Stimulated activated CD8-positive, alpha-beta memory T cell treated with anti-CD3 and anti-CD28 coated beads, Interleukin-7, amount 100 ng/mL, for 24 hours (primary cell): Measurements from ENCODE around the gene USP35.
"Not testable (repeated sequence)": the region's sequence is repeated elsewhere in the genome, so short reads cannot be mapped to it uniquely, and the experiment has no call there.

Source experiments
- DNase-seq: peaks from one replicate; pipeline ENCODE4 v3.0.0-alpha.2; 2020; ENCODE audit warnings: low read depth

Gene USP35

GRCh38 chr11:78168539-78169477 is 19.9 kb upstream of the USP35 start:
- no peak for DNase-seq

DNA sequence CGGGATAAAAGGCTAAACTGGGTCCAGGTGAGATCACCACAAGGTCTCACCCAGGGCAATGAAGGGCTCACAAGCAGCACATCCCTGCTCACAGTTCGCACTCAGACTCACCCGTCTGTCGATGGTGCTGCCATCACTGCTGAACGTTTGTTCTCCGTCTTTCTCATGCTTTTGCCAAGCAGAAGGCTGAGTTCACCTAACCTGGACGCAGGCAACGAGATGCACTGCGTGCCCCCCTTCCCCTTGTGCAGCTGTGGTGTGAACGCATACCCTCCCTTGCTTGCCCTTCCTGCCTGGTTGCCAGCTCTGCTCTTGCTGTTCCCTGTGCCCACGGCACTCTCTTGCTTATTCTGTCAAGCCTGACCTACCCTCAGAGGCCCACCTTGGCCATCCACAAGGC is 18.3 kb upstream of the USP35 start:
- DNase-seq = no peak

GRCh38 chr11:78170874-78171549 is 17.7 kb upstream of the USP35 start:
- no peak for DNase-seq

- no peak for DNase-seq
These were observed 16.8 kb upstream of the USP35 start for GRCh38 chr11:78171951-78172350.

DNA sequence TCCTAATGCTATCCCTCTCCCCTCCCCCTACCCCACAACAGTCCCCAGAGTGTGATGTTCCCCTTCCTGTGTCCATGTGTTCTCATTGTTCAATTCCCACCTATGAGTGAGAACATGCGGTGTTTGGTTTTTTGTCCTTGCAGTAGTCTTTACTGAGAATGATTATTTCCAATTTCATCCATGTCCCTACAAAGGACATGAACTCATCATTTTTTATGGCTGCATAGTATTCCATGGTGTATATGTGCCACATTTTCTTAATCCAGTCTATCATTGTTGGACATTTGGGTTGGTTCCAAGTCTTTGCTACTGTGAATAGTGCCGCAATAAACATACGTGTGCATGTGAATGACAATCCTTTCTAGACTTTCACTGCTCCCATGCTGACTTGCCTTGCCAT is 12.9 kb upstream of the USP35 start:
- DNase-seq = not testable (repeated sequence)

- no peak for DNase-seq
These were observed 12.0 kb upstream of the USP35 start for GRCh38 chr11:78176605-78177141.

DNA sequence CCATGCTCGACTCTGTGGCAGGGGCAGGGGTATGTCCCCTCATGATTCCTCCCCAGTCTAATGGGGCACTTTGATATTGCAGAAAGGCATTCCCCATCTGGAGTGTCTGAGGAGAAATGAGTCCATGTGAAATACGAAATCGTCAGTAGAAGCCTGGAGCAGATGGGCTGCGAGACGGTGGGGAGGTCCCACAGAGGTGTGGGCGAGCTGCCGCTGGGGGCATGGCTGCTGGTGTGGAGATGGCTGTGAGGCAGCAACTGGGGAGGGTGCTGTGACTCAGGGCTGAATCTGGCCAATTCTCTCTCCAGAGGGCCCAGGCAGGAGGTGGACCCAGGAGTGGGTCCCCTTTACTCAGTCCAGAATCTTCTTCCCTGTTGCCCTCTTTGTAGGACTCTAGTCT is 11.5 kb upstream of the USP35 start:
- DNase-seq = no peak

- no peak for DNase-seq
These were observed 9.2 kb upstream of the USP35 start for GRCh38 chr11:78179459-78180071.

- DNase-seq = no peak
These were observed 8.0 kb upstream of the USP35 start for GRCh38 chr11:78180751-78181150.

- DNase-seq = no peak
These were observed 7.5 kb upstream of the USP35 start for GRCh38 chr11:78181185-78181584.

DNA sequence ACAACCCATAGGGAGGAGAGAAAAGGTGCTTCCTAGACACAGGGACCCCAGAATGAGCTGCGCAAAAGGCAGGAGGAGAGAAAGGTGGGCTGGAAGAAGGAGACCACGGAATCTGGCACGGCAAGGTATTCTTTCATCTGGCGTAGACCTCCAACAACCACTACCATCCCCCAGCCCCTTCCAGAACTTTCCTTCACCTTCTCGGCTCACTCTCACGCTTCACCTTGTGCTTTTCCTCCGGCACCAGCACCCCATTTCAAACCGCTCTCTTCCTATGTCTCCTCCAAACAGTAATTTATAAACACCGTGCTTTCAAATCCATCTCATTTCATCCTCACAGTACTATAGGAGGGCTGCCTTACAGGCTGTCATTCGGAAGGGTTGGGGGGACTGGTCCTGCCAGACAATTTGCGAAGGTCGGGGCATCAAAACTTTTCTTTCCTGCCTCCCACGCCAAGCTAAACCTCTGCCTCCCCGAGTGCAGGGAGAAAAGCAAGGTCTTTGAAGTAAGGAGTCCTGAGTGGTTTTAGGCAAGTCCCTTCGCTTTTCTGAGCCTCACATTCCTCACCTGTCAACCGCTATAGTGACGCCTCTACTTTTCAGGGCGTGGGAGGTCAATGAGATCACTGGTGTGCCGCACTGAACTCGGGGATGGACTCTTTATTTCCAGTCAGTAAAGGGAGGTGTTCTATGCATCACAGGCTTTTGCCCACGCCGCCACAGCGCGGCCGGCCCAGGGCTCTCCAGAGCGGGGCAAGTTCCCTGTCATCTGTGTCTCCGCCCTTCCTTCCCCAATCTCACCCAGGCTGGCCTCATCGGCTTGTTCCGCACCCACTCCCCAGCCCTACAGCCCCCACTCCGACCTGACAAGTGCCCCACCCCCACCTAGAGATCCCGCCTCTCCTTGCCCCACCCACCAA is 1.1 kb upstream of the USP35 start:
- peak; percentile 53 for DNase-seq

DNA sequence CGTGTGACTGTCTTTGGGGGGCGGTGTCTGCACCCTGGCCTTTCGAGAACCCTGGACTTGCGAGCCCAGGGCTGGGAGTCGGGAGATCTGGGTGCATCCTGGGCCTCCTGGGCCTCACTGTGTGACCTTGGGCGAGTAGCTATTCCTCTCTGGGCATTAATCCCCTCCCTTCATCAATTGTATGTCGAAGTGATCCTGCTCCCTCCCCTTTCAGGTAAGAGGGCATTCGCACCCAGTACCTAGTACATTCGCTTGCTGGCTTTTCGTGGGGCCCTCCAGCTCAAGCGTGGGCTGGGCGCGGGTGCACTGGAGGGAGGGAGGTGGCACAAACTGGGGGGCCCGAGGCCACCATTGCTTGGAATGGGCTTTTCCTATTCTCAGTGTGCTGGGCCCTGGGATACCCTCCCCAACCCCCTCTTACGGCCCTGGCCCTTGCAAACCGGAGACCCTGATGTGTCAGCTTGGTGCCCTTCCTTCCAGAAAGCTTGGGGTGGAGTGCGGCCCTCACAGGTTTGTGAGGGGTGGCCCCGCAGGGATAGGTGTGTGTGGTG is 530 bp downstream of the USP35 start:
- no peak for DNase-seq

DNA sequence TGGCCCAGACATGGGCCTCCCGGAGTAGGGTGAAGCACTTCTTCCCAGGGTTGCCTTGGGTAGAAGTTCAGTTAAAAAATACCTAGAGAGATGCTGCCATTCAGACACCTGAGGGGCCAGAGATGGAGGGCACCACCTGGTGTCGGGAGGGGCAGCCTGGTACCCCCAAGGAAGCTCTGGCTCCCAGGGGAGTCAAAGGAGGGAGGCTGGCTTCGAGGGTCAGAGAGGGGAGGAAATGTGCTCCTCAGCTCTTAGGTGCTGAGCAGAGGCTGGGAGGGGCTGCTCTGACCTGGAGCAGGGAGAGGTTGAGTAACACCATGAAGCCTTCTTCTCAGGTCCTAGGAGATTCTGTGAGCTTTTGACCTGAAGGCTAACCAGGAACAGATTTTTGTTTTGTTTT is 1.1 kb downstream of the USP35 start:
- DNase-seq = no peak

GRCh38 chr11:78190374-78190773 is 1.7 kb downstream of the USP35 start:
- no peak for DNase-seq

- no peak for DNase-seq
These were observed 2.3 kb downstream of the USP35 start for GRCh38 chr11:78190871-78191538.

DNA sequence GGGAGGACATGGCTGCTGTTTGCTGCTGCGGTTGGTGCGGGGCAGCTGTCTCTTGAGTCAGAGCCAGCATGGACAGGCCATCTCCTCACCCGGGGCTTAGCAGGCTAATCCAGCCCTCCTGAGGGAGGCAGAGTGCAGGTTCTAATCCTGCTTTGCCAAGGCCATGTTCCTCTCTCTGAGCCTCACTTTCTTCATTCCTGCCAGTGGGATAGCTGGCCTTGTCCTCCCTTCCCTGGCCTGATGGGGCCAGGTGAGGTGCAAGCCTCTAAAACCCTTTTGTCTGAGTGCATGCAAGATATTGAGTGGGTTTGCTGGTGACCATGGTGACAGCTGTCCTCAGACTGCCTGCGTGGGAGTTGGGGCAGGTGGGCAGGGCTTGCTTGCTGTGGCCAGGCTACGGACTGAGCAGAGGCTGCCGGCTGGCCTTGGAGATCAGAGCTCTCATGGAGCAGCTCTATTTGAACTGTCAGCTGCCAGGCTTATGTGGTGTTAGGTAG is 3.6 kb downstream of the USP35 start:
- no peak for DNase-seq

- no peak for DNase-seq
These were observed 4.2 kb downstream of the USP35 start for GRCh38 chr11:78192911-78193351.

DNA sequence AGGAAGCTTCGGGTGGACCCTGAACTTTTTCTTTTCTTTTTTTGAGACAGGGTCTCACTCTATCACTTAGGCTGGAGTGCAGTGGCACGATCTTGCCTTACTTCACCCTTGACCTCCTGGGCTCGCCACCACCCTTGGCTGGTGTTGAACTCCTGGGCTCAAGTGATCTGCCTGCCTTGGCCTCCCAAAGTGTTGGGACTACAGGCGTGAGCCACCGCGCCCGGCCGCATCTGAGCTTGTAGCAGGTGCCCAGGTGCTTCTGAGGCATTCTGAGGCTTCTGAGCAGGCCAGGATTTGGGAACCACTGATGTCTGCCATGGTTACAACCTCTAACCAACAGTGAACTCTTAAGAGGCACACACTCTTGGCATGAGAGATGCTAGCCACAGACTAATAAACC is 5.1 kb downstream of the USP35 start:
- no peak for DNase-seq

DNA sequence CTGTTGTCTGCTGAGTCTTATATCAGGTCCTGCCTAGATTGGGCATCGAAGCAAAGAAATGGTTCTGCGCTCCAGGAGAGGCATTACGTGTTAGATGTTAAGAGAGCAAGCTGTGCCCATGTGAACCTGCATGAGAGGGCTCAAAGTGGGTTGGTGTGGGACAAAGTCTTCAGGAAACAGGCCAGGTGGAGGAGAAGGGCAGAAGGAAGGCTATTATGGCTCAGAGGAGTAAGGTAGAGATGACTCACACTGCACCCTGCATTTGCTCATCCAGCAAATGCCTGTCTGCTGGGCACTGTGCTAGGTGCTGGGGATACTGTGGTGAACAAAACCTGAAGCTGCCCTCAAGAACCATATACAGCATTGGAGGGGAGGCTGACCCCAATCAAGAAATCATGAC is 5.8 kb downstream of the USP35 start:
- no peak for DNase-seq

DNA sequence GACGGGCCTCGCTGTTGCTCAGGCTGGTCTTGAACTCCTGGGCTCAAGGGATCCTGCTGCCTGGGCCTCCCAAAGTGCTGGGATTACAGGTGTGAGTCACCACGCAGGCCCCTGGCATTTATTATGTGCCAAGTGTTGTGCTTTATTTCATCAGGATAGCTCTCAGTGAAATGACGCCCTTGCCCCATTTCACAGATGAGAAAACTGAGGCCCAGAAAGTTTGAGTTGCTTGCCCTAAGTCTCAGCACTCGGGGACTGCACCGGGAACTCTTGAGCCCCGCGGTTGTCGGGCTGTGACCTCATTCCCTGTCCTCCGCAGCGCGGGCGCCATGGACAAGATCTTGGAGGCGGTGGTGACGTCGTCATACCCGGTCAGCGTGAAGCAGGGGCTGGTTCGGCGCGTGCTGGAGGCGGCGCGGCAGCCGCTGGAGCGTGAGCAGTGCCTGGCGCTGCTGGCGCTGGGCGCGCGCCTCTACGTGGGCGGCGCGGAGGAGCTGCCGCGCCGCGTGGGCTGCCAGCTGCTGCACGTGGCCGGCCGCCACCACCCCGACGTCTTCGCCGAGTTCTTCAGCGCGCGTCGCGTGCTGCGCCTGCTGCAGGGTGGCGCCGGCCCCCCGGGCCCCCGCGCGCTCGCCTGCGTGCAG is 7.3 kb downstream of the USP35 start:
- no peak for DNase-seq
